Right renal cortex interstitium (tissue), 3 donors: ENCODE results near the gene RNF149. TPM values are rescaled to one million over a fixed set of nuclear protein-coding genes. Genes with fewer than 3 reads are reported as not detected.
"Not testable (repeated sequence)": the region's sequence is repeated elsewhere in the genome, so short reads cannot be mapped to it uniquely, and the experiment has no call there.

ENCODE experiments used
- DNase-seq, 3 donors: peaks; one replicate each; pipeline ENCODE4 v3.0.0-alpha.2; 2013; ENCODE audit warnings: low read depth in 3 of 3, low spot score in 2 of 3
- polyA plus RNA-seq, 3 donors: library from polyadenylated mRNA; unstranded; fragments of 120-200 nt; gene quantifications; one replicate each; pipeline ENCODE4 v1.2.1, GENCODE V29; 2013; ENCODE audit not compliant: insufficient read length in 3 of 3

The RNF149 gene
- polyA plus RNA-seq, 3 donors, result 35.5 to 40.2 (median 39.3) TPM

DNA sequence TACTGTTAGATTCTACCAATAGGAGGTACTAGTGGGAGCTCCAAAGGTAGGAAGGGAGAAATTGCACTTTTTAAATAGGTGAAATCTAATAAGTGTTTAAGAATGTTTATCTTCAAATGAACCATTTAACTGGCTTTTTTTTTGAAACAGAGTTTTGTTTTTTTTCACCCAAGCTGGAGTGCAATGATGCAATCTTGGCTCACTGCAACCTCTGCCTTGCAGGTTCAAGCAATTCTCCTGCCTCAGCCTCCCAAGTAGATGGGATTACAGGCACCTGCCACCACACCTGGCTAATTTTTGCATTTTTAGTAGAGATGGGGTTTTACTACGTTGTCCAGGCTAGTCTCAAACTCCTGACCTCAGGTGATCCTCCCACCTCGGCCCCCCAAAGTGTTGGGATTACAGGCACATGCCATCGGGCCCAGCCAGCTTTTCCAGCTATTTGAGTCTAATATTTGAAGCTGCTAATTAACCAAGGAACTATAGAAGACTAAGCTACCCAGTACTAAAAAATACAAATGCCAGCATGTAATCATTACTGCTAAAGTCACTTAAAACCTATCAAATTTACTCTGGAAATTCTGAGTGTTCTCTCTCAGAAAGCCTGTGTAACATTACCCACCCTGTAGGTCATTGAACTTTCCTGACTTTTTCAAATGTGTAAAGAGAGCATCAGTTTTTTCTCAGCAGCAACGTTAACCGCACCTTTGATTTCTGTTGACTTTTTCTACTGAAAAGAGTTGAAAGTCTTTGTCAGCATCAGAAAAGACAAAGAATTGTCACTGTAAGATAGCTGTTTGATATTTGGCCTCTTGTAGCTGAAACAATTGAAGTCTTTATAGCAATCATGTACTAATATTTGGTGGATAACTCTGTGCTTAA, 24.6 kb upstream of the RNF149 start:
- no peak for DNase-seq

GRCh38 chr2:101331202-101331601, 22.7 kb upstream of the RNF149 start:
- no peak for DNase-seq

DNA sequence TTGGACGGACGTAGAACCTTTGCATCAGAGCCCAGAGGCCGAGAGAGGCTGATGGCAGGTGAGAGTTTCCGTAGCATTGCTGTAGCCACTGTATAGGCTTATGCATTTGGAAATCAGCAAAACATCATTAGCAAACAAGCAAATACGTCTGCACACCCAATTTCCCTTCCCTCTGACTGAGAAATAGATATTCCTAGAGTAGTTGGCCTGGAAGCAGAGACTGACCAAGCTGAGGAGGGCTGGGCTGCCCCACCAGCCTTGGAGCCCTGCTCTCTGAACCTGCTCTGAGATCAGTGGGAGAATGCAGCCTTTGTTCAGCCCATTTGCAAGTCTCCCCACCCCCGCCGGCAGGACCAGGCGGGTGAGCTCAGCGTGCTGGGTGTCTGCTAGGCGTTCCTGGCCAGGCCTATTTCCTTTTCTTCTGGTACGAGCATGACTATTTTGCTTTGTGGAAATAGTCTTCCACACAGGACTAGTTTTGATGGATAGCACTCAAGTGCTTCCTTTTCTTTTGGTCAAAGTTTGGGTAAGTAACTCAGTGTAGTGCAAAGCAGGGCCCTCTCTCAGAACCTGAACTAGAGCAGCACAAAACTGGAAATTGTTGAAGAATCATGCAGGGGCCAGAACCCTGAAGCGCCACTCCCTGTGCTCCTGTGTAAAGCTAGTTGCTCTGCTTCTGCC, 21.9 kb upstream of the RNF149 start:
- DNase-seq, result no peak

DNA sequence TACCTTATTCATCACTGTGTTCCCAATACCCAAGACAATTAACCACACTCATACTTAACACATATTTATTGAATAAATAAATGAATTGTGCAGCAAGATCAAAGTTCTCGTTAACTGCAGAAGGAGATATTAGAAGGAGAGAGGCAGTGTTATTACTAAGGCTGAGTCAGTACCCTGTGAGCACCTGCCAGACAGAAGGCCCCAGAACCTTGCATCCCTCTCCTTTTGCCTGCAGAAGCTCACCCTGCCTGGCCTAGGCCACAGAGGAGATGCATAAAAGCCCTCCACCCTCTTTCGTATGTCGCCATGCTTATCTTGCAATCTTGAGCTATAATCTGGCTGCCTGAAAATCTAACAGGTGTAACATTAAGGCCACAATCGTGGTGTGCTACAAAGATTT, 20.5 kb upstream of the RNF149 start:
- no peak for DNase-seq

DNA sequence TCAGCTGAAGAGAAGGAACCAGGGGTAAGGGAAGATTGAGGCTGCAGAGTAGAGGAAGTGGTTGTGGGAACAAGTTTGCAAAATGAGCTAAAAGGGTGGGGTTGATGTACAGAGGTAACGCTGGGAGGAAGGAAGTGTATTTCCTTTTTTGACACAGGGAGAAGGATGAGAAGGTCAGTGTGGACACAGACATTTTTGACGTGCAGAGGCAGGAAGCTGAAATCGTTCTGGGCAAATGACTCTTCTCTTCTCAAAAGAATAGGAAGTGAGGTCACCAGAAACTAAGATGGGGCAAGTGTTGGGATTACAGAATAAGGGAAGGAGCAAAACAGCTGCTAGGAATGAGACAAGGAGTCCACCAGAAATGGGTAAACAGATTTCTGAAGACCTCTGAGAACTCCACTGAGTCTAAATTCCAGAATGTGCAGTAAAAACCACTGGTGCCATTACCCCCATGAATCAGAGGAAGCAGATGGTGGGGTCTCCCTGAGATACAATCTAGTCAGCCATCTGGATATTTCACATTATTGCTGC, 20.0 kb upstream of the RNF149 start:
- no peak for DNase-seq

- no peak for DNase-seq
Observed at GRCh38 chr2:101327863-101328394, 19.4 kb upstream of the RNF149 start.

DNA sequence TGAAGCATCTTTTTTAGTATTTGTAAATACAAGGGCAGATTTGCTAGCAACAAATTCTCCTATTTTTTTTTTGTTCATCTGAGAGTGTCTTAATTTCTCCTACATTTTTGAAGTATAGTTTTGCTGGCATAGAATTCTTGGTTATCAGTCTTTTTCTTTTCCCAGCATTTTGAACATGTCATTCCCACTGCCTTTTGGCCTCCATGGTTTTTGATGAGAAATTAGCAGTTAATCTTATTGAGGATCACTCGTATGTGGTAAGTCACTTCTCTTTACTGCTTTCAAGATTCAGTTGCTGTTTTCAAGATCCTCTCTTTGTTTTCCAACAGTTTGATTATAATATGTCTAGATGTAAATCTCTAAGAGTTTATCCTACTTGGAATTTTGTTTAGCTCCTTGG, 16.9 kb upstream of the RNF149 start:
- no peak for DNase-seq

DNA sequence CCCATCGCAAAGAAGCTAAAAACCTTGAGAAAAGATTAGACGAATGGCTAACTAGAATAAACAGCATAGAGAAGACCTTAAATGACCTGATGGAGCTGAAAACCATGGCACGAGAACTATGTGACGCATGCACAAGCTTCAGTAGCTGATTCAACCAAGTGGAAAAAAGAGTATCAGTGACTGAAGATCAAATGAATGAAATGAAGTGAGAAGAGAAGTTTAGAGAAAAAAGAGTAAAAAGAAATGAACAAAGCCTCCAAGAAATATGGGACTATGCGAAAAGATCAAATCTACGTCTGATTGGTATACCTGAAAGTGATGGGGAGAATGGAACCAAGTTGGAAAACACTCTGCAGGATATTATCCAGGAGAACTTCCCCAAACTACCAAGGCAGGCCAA, 8.1 kb upstream of the RNF149 start:
- DNase-seq, result not testable (repeated sequence)

GRCh38 chr2:101311696-101312017, 3.2 kb upstream of the RNF149 start:
- no peak for DNase-seq

- DNase-seq, result no peak
Observed at GRCh38 chr2:101310834-101311695, 2.6 kb upstream of the RNF149 start.

DNA sequence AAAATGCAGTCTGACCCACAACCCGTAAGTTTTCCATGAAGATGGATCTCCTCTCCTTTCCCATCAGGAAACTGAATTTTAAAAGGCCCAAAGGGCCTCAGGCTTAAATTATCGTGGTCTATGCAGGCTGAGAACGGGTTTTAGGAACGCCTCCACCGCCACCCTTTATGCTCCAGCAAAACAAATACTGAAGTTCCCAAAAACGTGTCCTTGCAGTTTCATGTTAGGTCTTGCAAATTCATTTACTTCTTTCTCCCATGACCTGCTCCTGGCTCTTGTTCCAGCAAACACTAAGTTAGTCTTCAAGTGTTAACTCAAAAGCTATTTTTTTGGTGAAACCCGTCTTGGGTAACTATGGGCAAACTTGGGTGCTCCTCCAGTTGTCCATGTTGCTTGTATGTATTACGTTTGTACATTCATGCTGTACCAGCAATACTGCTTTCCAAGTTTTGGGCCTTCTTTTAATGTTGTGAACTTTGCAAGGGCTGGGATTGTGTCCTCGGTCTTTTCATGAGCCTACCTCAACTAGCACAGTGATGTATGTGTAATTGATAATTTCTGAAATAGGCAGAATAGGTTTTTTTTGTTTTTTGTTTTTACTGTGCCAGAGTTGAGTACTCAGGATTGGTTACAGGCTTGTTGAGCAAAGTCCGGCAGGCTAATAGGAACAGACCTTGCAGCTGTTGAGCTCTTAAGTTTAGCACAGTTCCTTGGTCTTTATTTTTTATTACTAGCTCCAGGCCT, 1.8 kb upstream of the RNF149 start:
- DNase-seq, result no peak

DNA sequence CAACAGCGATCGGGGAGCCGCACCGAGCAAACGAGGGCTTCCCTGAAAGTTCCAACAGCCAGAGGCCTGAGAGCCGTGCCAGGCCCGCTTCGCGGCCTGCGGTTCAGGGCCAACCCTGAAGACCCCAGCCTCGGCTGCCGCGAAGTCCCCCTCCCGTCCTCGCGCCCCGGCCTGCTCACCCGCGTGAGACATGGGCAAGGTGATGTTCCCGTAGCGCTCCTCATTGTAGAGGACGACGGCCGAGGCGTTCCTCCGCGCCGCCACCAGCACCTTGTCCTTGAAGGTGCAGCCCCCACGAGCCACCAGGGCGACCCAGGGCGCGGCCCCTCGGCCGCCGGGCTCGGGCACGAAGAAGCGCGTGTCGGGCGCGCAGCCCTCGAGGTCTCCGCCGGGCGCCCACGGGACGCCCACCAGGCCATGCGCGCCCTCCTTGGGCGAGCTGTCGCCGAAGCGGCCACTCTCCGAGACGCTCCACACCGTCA, 510 bp downstream of the RNF149 start:
- no peak for DNase-seq

DNA sequence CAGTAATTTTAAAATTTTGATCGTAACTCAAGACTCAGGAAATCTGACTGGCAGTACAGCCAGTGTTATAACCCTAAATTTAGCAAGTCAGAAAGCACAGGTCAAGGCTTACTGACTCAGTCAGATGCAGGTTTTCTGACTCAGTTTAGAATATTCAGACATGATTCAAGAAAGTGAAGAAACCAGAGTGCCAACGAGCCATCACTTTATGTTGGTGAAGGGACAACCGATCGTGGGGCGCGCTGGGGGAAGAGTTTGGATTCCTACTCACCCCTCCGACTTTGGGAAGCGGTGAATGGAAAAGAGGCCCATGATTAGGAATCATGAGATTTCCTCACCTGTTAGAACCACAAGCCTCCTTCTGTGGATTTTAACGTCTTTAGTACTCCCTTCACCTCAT, 998 bp downstream of the RNF149 start:
- DNase-seq, result no peak

DNA sequence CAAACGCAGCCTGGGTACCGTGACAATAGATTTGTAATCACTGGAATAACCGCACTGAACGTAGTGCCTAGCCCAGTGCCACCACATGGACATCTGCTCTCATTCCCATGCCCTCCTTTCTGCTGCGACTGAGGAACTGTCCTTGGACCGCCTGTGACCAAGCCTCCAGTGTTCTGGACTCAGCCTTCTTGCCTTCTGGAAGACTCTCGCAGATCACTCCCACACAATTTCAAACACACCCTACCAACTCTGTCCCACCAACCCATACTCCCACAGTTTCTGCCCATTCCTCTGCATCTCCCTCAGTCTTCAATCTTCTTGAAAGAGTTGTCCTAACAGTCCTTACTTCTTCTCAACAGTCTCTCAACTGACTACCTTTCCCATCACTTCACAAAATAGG, 2.1 kb downstream of the RNF149 start:
- DNase-seq, result no peak

GRCh38 chr2:101305492-101306078, 2.9 kb downstream of the RNF149 start:
- DNase-seq, result no peak

DNA sequence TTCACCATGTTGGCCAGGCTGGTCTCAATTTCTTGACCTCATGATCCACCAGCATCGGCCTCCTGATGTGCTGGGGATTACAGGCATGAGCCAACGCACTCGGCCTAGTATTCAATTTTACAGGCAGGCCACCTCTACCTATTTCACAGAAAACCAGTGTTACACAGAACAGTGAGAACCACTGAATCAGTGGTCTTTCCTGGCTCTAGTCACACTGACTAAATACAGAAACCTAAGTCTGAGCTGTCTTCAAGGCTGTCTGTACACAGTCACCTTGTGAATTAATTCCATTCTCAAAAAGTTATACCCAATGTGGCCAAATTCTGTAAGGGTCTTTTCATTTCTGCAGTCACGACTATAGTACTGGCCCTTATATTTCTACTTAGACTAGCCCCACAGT, 3.5 kb downstream of the RNF149 start:
- DNase-seq, result no peak

DNA sequence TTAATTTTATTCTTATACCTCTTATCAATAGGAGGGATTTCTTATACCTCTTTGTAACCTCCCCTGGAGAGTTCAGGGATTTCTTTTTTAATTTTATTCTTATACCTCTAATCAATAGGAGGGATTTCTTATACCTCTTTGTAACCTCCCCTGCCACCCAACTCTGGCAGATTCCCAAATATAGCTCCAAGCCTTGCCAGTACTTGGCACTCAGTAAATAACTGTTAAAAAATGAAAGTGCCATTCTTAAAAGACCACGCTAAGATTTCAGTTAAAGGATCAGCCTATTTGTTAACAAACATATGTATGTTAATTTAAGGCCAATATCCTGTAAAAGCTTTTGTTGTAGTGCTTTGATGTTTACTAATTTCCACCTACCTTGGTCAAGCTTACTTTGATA, 4.8 kb downstream of the RNF149 start:
- DNase-seq, result no peak

- no peak for DNase-seq
Observed at GRCh38 chr2:101302016-101302415, 6.5 kb downstream of the RNF149 start.

- DNase-seq, result no peak
Observed at GRCh38 chr2:101300836-101301235, 7.7 kb downstream of the RNF149 start.

GRCh38 chr2:101300164-101300563, 8.3 kb downstream of the RNF149 start:
- no peak for DNase-seq
